ENCODE results near the gene NFKBIE.
"Not testable (repeated sequence)": the region's sequence is repeated elsewhere in the genome, so short reads cannot be mapped to it uniquely, and the experiment has no call there.

Gene NFKBIE

DNA sequence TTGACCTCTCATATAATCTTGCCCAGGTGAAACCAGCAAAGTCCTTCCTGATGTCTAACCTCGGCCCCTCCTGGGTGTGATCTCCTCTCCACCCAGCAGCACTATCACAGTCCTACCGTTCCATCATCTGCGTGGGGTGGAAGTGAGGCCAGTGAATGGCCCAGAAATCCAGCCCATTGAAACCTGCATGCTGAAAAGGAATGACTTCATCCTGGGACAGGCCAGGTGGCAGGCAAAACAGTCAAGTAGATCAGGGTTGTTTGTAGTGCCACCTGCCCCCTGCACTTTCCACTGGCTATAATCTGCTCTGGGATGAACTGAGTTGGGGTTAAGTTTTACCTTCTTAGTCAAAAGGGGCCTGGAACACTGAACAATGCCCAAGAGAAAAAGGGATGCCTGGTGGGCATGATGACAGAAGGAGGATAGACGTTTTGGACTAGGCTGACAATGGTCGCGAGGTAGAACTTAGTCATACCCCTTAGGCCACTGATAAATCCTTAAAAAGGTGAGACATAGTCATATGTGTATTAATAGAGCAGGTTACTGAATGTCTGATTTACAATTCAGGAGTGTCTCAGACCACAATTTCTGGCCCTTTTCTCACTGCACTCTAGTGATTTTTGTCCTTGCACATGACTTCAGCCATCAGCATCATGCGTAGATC, 26.5 kb downstream of the NFKBIE start:
- DNase-seq = no peak

DNA sequence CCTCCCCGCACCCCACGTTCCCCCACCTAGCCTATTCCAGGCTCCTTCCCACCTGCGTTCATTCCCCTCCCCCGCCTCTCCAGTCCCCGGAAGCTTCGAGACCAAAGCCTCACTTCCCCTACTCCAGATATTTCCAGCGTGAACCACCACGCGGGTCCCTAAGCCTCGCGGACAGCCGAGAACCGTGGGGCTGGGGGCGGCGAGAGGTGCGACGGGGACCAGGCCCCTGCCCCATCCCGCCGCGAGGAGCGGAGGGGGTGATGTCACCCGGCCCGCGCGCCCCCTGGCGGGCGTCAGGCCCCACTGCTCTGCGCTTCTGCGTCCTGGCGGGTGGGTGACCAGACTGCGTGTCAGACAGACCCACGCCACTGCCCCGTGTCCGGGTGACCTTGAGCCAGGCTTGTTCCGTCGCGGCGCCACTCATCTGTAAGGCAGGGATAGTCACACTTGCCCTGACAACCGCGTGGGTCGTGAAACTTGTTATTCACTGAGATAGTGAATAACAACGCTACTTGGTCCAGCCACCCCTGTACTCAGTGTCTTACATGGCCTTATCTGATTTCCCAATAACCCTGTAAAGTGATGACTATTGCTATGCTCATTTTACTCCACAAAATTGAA, 27.4 kb downstream of the NFKBIE start:
- DNase-seq = peak; percentile 75

DNA sequence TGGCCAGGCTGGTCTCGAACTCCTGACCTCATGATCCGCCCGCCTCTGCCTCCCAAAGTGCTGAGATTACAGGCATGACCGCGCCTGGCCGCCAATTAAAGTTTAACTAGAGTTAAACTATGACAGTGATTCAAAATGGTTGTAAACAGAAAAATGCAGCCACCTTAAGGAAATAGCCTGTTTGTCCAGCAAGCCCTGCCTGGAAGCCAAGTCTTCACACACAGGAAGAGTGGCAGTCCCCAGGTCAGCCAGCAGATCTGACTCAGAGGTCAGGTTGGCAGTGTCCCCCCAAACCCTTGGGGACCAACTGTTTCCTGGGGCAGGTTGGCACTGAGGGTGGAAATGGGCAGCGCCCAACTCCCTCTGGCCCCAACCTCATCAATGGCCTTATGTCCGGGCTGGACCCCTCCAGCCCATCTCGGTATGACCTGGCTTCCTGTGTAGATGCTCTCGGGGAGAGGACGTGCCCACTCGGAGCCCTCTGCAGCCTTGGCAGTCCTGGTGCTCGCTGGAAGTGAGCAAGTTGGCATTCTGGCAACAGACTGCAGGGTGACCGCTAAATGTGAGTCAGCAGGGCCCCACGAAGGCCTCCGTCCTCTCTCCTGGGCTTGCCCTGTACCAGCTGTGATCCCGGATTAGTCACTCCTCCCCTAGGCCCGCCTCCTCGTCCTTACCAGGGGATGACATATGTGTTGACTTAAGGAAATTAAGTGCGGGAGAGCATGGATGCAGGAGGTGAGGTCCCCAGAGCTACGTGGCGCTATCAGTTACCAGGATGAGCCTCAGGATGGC, 28.1 kb downstream of the NFKBIE start:
- DNase-seq = peak; percentile 89

DNA sequence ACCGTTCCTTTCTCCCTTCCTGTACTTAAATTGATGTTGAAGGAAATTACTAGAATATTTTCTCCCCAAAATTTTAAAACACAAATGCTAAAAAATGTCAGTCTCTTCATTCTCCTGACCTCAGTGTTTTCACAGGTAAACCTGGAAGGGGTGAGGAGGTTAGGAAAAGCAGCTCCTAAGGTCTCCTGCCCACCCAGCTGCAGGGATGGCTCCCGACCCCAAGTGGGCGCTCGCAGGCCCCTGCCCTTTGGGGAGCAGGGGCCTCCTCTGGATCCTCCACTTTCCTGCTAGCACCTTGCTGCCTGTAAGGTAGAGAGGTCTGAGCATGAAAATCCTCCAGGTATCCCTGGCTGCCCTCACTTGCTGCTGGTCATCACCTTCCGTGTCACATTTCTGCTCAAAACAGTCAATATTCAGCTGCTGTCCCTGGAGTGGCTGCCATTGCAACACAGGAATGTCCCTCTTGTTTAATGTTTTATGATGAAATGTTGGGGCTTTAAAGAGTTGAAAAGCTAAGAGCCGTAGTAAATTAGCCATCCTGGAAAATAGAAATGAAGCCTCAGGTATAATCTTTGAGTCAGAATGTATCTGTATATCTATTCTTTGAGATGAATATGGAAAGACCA, 29.3 kb downstream of the NFKBIE start:
- no peak for DNase-seq

DNA sequence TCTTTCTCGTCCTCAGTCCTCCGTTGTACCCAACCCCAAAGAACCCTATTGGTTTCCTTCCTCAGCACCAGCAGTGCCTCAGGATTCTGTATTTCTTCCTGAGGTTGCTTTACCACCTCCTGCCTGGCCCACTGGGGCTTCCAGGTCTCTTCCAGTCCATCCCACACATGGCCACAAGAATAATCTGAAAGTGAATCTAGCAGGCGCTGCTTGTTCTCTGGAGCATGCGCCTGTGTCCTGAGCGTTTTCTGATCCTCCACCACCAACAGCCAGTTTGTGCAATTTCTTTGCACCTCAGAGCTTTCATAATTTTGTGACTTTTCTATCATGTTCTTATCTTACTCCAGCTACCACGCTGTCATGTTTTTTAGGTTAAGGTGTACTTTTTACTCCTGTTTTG, 30.1 kb downstream of the NFKBIE start:
- DNase-seq = no peak

DNA sequence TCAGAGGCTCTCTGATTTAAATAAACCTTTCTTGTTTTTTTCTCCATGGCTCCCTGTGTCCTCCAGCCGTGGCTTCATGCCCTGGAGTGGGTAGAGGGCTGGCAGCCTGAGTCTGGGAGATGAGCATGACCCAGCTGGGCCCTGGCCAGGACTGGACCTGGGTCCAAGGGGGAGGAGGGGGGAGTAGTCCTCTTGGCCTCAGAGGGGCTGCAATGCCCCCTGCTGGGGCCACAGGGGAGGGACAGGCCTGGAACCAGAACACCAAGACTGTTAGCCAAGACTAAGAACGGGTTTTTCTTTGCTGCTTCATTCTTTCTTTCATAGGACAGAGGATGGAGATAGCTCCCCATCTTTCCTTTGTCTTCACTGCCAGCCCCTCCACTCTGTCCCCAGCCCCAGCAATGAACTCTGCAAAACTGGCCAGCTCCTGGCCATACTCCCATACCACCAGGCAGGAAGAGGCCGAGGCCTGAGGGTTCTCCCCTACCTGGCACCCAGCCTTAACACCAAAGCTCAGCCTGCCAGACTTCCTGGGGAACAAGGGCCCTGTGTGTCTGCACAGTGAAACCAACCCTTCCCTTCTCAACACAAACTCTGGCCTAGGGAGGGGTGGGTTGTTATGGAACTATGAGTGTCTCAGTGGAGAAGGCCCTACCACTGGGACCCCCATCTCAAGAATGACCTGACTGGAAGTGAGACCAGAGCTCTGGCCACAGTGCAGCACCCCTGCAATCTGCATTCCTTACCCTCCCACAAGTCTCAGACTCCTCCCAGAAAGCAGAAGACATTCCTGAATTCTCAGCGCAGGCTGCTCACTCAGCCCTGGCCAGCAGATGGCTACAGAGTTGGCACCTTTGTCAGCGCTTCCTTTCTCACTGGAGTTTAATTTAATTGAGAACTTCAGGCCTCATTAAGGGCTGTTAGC, 31.0 kb downstream of the NFKBIE start:
- no peak for DNase-seq

DNA sequence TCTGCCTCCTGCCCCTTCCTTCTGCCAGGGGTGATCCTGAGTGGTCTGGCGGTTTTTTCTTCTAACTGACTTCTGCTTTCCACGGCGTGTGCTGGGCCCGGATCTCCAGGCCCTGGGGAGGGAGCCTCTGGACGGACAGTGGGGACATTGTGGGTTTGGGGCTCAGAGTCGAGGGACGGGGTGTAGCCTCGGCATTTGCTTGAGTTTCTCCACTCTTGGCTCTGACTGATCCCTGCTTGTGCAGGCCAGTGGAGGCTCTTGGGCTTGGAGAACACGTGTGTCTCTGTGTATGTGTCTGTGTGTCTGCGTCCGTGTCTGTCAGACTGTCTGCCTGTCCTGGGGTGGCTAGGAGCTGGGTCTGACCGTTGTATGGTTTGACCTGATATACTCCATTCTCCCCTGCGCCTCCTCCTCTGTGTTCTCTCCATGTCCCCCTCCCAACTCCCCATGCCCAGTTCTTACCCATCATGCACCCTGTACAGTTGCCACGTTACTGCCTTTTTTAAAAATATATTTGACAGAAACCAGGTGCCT, 31.7 kb downstream of the NFKBIE start:
- no peak for DNase-seq

DNA sequence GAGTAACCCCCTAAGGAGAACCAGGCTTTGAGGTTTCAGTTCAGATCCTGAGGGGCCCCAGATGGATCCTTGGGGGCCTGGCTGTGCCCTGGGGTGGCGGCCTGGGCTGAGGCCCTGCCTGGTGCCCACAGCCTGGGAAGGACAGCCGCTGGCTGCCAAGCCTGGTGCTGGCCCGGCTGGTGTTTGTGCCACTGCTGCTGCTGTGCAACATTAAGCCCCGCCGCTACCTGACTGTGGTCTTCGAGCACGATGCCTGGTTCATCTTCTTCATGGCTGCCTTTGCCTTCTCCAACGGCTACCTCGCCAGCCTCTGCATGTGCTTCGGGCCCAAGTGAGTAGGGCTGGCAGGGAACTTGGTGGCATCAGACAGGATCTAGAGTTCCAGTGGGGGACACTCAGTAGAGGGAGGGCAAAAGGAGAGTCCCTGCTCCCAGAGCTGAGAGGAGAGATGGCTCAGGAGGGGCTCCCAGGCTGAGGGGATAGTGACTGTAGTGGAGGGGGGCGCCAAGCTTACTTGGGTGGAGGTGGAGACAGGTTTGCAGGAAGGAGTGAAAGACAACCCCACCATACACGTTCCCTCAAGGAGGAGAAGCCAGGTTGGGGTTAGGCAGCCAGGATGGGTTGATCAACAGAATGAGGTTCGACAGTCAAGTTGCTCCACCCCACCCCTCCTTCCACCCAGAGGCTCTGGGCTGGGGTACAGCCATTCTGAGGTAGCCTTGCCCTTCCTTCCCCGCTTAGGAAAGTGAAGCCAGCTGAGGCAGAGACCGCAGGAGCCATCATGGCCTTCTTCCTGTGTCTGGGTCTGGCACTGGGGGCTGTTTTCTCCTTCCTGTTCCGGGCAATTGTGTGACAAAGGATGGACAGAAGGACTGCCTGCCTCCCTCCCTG, 32.4 kb downstream of the NFKBIE start:
- DNase-seq = no peak

DNA sequence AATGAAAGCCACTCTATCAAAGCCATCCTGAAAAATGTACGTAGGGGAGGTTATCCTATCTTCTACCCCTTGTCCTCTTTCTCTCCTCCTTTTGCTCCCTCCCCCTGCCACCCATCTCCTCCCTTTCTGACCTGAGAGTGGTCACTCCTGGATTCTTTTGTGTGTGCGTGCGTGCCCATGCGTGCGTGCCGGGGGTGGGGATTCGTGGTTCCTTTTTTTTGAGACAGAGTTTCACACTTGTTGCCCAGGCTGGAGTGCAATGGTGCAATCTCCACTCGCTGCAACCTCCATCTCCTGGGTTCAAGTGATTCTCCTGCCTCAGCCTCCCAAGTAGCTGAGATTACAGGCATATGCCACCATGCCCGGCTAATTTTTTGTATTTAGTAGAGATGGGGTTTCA, 33.9 kb downstream of the NFKBIE start:
- not testable (repeated sequence) for DNase-seq

DNA sequence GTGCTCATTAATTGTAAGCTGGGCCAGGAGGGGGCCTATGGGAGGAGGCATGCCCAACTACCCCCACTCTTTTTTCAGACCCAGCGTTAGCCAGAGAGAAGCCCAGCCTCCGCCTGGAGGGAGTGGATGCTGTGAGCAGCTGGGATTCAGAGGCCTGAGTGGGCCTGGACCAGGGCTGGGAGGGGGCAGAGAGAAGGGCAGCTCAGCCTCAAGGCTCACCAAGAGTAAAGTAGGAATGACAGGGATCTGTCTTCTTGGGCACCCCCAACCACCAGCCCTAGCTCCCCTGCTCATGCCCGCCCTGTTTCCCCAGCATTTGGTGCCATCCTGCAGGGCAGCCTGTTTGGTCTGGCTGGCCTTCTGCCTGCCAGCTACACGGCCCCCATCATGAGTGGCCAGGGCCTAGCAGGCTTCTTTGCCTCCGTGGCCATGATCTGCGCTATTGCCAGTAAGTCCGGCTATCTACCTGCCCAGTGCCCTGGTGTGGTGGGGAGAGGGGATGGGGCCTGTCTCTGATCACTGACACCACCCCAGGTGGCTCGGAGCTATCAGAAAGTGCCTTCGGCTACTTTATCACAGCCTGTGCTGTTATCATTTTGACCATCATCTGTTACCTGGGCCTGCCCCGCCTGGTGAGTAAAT, 35.2 kb downstream of the NFKBIE start:
- DNase-seq = no peak

DNA sequence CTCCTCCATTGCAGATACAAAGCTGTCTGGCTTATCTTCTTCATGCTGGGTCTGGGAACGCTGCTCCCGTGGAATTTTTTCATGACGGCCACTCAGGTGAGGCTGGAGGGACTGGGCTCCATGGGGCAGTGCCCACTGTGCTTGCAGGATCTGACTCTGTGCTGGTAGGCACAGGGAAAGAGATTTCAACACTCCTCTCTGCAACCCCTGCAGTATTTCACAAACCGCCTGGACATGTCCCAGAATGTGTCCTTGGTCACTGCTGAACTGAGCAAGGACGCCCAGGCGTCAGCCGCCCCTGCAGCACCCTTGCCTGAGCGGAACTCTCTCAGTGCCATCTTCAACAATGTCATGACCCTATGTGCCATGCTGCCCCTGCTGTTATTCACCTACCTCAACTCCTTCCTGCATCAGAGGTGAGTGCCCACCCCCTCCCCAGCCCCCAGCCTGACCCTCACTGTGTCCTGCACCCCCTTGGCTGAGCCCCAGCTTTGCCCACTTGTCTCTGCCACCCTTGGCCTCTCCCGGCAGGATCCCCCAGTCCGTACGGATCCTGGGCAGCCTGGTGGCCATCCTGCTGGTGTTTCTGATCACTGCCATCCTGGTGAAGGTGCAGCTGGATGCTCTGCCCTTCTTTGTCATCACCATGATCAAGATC, 35.8 kb downstream of the NFKBIE start:
- DNase-seq = no peak

DNA sequence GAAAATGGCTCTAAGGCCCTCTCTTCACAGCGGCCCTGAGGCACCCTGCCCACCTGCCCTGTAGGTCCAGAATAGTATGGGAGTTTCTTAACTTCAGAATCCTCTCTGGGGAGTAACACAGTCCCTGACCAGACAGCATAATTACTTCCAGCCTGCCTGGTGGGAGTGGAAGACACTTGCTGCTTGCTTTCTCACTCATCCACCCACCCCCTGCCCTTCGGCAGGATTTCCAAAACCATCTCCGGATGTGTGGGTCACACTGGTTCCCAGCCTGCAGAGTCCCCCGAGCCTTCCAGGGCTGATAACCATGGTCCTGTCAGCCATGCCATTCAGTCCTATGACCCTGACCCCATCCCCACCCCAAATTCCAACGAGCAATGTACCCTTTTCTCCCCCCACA, 36.5 kb downstream of the NFKBIE start:
- no peak for DNase-seq

DNA sequence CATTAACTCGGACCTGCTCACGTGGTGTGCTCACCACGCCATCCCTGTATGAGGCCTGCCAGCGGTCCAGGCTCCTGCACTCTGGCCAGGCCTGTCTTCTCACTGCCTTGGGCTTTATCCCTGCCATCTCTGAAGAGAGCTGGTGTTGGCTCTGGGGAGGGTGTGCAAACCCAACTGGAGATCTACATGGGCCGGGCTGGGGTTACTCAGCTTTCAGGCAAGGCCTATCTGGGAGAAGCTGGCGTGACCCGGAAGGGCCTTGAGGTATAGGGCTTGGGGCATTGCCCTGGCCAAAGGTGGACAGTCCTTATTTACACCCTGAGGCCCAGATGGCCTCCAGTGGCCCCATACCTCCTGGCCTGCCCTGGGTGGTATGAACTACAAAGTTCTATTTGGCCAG, 36.9 kb downstream of the NFKBIE start:
- DNase-seq = no peak

DNA sequence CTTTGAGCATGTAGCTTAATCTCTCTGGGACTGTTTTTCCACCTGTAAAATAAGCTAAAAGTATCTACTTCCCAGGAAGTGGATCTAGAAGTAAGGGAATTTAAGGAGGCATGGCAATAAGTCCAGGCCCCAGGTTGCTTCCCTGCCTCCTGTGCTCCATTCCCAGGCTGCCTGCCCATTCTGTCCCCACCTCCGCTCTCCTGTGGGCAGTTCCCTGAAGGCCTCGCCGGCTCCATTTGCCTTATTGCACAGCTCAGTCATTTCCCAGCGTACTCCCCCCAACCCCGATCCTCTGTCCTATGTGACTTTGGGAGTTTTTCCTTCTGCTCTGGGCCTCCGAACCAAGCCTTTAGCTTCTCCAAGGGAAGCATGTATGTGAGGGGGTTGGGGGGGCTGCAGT, 37.3 kb downstream of the NFKBIE start:
- DNase-seq = no peak

DNA sequence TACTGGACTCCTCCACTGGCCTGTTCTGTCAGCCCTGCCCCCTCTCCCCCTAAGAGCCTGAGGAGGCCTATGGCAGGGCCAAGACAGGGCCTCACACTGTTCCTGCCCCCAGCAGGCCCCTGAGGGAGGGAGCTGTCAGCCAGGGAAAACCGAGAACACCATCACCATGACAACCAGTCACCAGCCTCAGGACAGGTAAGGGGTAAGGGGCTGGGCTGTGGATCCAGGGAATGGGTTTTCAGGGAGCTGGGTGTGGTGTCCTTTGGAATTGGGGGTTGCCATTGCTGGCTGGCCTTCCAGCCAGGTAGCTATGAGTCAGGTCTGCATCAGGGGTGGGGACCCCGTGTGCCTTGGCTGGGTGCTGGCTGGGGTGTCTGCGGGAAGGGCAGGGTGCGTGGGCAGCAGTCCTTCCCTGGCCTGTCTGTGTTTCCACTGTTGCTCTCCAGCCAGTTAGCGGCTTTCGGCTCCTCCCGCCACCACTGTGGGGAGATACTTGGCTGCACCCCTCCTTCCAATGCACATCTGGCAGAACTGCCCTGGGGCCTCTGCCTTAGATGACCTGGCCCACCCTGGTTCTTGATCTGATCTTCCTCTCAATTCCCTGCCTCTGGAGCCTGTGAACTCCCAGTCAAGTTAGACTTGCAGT, 38.1 kb downstream of the NFKBIE start:
- no peak for DNase-seq

DNA sequence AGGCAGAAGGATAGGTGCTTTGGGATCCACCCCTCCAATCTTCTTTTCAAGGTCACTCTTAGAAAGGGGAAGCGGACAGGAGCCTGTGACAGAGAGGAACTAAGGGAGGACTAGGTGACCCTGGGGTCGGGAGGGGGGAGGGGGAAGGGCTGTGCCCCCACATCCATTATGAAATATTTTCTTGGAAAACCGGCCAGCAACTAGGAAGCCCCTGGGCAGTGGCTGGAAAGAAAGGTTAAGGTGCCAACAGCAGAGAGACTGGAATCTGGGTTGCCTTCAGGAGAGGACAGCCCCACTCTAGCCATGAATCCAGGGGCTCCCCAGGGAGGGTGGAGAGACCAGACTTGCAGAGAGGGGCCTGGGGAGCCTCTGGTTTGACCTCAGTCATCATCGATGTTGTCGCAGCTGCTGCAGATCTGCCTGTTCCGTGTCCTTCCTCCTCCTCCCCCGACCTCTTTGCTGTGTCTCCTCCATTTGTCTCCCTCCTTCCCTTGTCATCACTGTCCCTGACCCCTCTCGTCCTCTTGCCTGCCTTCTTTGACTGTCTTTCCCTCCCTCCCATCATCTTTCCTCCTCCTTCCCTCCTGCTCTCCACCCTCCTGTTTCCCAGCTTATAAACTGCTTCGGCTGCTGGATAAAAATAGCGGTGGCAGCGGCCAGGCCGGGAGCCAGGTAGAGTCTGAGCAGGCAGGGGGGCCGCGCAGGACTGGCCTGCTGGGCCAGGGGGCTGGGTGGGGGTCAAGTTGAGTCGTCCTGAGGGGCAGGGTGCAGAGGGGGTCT, 38.8 kb downstream of the NFKBIE start:
- DNase-seq = no peak

DNA sequence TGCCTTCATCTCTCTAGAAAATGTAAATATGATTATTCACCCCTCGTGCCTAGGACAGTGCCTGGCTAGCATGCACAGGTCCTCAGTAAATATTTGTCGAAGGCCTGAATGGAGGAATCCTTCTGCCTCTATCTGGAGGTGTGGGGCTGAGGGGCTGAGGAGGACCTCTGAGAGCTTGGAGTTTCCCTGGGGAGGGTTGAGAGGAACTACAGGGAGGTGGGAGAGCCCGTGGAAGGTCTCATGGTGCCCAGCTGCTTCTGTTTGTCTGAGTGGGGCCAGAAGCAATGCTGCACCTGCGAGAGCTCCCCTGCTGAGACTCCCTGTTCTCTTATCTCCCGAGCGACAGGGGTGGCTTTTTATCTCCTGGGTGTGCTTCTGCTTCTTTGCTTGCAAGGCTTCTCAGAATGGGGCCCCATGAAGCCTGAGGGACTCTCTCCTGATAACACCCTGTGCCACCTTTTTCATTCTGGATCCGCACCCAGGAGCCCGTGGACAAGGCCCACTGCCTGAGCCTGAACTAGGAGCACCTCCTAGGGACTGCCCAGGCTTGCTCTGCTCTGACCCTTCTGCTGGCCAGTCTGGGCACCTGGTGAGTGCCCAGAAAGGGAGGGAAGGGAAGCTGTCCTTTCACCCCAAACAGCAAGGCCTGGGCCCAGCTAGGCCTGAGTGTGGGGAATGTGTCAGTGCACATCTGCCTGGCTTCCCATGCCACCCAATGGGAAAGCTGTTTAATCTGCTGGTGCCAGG, 39.6 kb downstream of the NFKBIE start:
- no peak for DNase-seq

DNA sequence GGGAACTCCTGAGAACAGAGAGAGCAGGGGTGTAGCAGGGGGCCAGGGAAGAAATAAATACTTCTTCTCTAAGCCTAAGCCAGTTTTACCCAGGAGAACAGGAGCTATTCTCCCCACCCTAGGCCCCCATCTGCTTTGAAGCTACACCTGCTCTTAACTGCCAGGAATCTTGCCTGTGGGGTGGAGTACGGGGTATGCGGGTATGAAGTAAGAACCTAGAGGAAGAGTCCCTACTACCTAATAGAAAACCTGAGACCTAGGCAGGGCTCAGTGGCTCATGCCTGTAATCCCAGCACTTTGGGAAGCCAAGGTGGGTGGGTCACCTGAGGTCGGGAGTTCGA, 40.4 kb downstream of the NFKBIE start:
- no peak for DNase-seq
